Activated CD8-positive, alpha-beta memory T cell treated with anti-CD3 and anti-CD28 coated beads, Interleukin-2, amount 50 U/mL, for 4 hours (primary cell): ENCODE data around the gene TMEM214.

ENCODE experiments used
- DNase-seq: peaks from one replicate; pipeline ENCODE4 v3.0.0-alpha.2; 2020

The TMEM214 gene

DNA sequence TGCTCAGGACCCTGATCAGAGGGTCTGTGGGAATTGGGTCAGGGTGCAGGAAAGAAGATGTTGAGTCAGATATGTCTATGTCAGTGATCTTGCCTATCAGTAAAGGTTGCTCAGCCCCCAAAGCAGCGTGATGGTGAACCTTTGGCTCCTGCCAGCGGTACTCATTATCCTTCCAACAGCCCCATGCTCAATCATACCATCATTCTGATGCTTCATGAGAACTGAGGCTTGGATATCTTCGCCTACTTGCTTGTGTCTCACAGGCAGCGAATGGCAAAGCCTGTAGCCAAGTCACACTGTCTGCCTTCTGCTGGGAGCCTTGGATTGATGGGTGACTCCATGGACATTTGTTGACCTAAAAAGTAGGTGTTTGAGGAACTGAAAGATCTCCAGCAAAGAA lies 19.0 kb upstream of the TMEM214 start:
- DNase-seq: no peak

DNA sequence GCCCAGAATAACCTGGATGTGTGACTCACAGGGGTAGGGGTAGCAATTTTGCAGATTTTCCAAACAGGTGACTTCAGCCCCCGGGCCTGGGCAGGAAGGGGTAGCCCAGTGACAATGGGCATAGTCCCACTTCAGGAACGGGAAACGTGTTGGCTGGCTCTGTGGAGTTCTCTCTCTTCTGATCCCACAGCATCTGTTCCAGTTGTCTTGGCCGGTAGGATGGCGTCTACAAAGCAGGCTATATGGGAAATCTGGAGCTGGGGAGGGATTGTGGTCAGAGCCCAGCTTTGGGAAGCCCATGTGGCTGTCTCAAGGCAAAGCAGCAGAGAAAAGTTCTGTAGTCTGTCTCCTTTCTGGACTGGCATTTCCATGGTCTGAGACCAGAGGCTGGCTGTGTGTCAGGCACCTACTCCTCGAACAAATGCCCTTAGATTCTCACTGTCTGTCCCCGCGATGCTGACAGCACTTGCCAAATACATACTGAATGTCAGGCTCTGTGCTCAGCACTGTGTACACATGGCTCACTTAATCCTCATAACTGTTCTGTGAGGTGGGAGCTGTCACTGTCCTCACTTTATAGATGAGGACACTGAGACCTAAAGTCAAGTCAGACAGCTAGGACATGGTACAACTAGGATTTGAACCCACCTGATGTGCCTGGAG lies 17.9 kb upstream of the TMEM214 start:
- DNase-seq: no peak

DNA sequence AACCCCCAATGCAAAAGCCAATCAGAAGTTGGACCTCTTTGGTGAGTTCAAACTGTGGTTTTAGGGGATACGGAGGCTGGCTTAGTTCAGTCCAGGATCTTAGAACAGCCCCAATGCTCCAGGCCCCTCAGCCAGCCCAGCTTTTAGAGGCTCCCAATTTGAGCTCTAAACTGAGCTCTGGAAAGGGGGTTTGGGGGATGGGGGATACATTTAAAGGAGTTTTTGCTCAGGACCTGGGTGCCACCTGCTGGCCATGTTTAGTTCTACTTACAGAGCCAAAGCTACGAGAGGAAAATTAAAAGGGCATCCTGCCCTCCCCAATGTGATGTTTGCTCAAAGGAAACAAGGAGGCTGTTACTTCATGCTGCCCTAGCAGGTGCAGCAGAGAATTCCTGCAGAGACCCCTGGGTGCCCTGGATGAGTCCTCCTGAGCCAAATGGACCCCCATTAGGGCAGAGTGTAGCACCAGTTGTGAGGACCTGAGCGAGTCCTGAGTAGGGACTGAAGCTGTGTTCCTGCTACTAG lies 15.9 kb upstream of the TMEM214 start:
- peak; percentile 46 for DNase-seq

DNA sequence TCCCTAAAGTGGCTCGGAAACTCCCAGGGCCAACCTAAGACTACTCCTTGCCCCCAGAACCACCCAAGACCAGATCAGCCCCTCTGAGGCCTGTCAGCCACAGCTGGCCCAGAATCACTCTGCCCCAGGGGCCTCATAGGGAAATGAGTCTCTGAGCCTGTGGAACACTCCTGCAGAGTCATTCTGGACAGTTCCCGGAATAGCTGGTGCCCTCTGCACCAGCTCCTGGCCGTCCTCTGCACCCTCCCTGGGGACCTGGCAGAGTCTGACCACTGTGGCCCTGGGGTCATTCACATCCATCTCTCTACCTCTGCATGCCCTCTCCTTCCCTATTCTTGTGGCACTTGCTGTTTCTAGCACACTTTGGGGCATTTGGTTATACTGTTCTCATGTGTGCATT lies 14.6 kb upstream of the TMEM214 start:
- no peak for DNase-seq

DNA sequence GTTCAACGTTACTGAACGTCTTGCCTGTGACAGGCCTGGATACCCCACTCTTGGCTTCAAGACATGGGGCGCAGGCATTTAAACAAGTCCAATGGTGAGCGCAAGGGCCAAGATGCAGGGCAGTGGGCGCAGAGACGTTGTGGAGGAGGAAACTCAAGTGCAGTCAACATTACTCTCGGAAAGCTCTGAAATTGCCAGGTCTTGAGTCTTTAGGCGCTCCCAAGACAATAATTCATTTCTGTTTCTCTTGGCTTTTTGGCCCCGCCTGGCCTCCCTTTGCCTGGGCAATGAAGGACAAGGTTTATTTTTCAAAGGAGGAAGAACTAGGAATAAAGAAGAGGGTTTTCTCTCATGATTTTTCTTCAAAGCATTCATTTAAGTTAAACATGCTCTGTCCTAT lies 13.3 kb upstream of the TMEM214 start:
- no peak for DNase-seq

DNA sequence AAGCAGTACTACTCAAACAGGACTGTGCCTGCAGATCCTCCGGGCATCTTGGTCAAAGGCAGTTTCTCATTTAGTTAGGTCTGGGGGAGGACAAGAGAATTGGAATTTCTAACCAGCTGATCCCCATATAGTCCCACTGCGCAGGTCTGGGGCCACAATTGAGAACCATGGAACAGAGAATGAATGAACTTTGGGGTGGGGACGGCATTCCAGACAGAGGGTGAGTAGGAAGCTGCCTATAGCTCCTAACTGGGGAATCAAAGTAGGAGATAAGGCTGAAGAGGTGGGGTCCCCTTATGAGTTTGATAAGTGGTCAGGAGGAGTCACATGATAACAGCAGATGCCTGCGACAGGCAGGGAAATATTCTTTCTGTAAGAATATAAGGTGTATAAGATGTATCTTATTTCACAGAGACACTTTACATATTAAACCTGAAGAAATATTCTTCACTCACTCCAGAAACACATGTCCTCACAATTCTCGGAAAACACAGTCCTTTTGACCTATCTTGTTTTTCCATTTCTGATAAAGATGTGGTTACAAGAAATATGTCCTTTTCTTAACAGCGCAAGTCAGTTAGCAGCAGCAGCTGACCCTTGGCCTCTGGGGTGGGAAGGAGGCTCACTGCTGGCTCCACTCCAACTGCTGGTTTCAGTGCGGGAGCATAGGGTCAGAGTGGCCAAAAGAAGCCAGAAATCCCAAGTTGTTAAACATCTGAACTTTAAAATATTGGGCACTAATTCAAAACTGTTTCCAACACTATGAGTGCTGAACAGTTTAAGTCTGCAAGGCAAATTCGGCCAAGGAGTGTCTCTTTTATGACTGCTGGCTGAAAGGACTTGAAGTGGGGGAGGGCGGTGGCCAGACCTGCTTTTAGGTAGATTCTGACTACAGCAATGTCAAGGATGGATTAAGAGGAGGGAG lies 12.6 kb upstream of the TMEM214 start:
- DNase-seq: no peak

DNA sequence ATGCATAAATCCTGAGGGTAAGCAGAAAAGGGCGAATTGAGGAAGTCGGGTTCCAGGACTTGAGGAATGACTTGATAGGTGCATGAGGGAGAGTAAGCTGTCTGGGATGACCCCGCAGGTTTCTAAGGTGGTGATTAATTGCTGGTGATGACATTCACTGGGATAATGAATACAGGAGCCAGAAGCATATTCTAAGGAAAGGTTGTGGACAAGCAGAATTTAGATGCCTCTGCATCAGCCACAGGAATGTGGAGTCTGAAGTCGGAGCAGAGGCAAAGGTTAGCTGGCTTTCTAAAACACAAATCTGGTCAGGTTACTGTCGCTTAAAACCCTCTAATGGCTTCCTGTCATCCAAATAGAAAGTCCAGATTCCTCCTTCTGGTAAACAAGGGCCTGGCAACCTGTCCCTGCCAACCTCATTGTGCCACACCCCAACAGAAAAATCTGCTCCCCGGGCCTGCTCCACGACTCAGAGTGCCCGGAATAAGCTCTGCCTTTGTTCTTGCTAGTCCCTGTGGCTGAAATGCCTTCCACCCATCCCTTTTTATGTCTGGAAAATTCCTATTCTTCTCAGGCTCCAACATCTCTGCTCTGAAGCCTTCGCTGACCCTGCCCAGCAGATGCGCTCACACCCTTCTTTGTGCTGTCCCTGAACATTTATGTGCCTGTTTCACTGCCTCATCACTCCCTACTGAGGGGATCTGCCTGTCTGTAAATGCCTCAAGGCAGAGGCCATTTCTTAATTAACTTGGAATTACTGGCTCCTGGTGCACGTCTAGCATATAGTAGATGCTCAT lies 11.3 kb upstream of the TMEM214 start:
- DNase-seq: no peak

DNA sequence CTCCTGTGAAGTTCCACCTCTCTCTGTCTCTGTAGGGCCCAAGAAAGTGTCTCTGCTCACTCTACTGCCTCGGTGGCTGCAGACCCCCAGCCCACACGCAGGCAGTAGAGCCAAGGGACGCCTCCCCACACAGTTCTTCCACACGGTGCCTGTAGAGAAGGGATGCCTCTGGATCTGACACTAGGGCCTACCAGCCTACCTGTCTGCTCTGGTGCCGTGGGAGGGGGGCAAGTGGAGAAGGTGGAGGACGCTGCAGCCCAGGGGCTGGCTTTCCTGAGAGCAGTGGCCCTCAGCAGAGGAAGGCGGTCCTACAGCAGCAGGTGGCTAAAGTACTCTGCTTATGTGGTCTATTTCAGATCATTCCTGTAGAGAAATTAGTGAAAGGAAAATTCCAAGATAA lies 9.0 kb upstream of the TMEM214 start:
- no peak for DNase-seq

DNA sequence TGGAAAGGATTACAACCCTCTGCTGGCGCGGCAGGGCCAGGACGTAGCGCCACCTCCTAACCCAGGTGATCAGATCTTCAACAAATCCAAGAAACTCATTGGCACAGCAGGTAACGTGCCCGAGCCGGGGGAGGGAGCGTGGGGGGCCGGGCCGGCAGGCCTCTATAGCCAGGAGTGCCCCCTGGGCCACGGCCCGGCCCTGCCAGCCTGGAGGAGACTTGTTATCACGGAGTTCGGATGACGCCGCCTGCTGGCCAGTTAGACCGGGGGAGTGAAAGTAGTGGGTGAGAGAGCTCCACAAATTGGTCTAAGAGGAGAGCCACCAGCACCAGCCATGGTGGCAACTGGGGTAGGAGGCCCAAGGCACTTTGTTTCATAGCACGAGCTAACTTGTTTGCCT lies 8.6 kb upstream of the TMEM214 start:
- DNase-seq: no peak

DNA sequence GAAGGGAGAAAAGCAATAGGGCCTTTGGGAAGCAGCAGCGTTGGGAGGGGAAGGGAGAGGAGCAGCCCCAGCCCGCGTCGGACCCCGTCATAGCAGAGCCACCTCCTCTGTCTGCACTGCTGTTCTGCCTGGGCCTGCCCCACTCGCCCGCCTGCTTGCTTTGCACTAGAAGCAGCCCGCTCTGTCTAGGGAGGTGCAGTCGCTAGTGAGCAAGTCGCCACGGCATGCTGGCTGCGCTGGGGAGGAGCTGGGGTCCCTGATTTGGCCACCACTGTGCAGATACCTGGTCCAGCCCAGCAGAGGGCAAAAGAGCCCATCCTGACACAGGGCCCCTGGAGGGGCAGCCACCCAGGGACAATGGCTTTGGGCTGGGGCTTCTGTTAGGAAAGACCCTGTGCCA lies 8.0 kb upstream of the TMEM214 start:
- no peak for DNase-seq

DNA sequence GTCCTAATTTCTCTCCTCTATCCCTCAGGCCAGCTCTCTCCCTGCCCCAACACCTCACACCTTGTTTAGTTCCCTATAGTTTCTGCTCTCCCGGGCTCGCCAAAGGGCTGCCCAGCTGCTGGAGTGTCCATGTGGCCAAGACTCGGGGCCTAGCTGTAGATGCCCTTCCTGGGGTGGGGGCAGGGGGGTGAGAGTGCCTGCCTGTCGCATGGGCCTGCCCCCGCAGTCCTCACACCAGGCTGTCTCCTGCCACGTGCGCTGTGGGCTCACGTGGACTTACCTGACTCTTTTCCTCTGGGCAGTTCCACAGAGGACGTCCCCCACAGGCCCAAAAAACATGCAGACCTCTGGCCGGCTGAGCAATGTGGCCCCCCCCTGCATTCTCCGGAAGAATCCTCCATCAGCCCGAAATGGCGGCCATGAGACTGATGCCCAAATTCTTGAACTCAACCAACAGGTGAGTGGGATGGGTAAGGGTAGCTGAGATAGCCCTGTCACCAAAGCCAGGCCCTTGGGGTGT lies 7.4 kb upstream of the TMEM214 start:
- no peak for DNase-seq

DNA sequence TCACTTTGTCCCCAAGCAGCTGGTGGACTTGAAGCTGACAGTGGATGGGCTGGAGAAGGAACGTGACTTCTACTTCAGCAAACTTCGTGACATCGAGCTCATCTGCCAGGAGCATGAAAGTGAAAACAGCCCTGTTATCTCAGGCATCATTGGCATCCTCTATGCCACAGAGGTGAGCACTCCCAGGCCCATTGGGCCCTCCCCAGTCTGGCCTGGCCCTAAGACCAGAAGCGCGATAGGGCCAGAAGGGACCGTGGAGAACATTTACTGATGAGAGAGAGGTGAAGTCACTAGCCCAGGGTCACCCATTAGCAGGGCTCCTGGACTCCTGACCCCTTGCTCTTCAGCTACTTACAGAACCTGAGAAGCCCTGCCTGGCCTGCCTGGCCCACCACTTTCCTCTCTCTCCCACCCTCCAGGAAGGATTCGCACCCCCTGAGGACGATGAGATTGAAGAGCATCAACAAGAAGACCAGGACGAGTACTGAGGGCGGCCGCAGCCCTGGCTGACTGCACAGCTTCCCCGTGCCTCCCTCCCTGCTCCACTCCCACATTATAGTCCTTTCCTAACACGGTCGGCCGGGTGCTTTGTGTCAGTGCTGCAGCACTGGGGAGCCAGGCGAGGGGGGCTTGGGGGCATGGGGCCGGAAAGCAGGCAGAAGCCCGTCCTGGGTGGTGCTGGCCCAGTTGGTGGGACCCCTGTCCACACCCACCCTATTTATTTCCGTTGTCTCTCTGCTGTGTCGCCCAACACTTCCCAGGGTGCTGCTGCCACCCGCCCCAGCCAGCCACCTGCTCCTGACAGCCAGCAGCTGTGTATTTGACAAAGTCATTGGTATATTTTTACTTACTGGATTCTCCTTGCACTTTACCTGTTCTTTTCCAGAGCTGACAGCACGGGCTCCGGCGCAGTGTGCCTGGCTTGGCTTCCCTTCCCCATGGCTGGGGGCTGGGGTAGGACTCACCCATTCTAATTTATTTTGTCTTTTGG lies 6.6 kb upstream of the TMEM214 start:
- no peak for DNase-seq

DNA sequence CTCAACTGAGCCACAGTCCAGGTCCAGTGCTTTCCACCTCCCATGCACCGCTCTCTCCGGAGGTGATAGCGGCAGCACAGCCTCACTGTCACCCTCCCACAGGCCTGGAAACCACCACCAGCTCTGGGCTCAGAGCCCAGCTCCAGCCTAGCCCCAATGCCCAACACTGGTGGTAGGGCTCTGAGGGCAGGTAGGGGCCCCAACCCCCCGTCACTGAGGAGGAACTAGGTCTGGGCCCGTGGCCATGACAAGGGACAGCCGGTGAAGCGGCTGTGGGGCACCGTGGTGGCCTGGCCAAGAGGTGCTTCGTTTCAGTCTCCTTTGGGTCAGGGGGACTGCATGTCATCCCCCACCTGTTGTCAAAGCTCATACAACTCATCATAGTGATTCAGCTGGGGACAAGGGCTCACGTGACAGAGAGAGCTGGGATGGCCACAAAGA lies 5.5 kb upstream of the TMEM214 start:
- no peak for DNase-seq

DNA sequence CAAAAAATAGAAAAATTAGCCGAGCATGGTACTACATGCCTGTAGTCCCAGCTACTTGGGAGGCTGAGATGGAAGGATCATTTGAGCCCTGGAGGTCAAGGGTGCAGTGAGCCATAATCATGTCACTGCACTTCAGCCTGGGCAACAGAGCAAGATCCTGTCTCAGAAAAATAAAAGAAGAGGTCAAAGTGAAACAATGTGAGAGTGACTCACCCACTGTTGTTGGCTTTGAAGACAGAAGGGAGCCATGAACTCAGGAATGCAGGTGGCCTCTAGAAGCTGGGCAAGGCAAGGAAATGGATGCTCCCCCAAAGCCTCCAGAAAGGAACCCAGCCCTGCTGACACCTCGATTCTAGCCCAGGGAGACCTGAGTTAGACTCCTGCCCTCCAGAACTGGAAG lies 3.7 kb upstream of the TMEM214 start:
- DNase-seq: no peak

DNA sequence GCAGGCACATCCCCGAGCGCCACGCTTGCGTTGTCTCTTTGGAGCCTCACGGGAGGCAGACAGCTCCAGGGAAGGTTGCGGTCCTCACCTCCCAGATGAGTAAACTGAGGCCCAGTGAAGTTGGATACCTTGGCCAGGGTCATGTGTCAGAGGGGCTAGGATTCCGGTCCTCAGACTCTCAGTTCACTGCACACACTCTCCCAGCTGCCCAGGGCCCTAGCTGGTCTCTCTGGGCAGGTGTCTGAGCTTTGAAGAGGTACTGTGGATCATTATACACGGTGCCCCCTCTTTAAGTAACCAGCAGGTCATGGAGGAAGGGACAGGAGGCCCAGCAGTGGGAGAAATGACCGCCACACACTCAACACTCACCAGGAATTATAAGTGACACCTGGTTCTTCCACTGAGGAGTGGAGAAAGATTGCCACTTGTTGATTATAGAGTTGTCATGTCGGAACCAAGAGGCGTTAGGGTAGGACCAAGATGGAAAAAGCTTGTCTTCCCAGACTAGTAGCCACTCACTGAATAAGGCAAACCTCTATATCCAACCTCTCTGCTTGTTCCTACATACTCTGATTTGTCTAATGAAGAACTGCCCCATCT lies 588 bp downstream of the TMEM214 start:
- DNase-seq: no peak

DNA sequence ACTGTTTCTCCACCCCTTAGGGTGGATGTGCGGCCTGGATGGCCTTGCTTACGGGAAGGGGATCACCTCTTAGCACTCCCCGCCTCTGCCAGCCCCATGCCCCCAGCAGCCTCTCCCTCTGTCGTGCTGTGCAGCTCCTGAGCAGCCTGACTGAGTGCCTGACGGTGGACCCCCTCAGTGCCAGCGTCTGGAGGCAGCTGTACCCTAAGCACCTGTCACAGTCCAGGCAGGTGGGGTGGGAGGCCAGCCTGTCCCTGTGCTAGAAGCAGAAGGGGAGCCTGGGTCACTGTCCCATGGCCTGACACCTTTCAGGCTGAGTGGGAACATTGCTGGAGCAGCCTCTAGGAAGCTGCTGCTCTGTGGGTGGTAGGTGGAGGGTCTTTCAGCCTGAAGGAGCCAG lies 5.2 kb downstream of the TMEM214 start:
- DNase-seq: no peak

DNA sequence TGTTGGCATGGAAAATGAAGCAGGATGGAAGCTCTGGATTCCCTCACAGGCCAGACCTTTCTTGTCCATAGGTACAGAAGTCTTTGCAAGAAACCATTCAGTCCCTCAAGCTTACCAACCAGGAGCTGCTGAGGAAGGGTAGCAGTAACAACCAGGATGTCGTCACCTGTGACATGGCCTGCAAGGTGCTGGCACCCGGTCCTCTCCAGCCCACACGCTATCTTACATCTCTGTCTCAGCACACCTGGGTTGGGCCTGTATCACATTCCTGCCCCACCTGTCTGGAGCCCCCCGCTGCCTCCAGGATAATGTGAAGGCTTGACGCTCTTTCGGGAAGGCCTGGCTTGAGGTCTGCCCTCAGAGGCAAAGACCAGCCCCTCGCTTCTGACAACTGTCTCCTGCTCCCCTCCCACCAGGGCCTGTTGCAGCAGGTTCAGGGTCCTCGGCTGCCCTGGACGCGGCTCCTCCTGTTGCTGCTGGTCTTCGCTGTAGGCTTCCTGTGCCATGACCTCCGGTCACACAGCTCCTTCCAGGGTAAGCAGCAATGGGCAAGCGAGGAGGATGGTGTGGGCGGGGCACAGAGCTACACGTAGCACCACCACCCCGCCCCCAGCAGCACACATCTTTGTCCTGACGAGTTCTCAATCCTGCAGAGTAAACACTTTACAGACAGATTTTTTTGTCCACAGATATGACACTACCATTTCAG lies 6.0 kb downstream of the TMEM214 start:
- no peak for DNase-seq

DNA sequence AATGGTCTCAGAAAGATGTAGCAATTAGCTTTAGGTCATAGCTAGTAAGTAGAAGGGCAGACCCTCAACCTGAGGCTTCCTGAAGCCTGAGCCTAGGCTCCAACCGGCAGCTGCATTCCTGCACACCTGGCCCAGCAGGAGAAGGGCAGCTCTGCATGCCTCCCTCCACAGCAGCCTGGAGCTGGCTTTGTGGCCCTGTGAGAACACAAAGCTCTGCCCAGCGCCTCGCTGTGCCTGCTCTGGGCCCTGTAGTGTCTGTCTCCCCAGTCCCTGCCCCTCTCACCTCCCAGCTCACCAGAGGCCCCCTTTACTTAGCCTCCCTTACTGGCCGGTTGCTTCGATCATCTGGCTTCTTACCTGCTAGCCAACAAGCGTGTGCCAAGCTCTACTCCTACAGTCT lies 6.7 kb downstream of the TMEM214 start:
- no peak for DNase-seq

DNA sequence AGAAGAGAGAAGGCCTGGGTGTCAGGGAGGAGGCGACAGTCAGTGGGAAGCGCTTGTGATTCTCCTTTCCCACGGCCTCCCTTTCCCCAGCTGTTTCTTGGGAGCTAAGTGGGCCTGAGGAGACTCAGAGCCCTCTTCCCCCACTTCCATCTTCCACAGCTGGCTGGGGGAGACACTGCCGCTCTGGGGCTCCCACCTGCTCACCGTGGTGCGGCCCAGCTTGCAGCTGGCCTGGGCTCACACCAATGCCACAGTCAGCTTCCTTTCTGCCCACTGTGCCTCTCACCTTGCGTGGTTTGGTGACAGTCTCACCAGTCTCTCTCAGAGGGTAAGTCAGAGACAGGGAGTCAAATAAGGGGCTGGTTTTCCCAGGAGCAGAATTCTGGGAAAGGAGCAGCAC lies 7.1 kb downstream of the TMEM214 start:
- DNase-seq: no peak

DNA sequence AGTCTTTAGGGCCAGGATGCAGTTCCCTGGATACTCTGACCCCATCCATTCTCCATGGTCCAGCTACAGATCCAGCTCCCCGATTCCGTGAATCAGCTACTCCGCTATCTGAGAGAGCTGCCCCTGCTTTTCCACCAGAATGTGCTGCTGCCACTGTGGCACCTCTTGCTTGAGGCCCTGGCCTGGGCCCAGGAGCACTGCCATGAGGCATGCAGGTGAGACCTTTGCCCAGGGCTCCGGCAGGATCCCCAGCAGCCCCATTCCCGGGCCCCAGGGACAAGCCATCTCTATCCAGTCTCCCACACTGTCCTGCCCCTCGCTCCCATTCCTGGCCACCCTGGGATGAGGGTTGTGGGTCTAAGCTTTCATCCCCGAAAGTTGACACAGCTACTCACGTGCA lies 7.5 kb downstream of the TMEM214 start:
- DNase-seq: no peak

DNA sequence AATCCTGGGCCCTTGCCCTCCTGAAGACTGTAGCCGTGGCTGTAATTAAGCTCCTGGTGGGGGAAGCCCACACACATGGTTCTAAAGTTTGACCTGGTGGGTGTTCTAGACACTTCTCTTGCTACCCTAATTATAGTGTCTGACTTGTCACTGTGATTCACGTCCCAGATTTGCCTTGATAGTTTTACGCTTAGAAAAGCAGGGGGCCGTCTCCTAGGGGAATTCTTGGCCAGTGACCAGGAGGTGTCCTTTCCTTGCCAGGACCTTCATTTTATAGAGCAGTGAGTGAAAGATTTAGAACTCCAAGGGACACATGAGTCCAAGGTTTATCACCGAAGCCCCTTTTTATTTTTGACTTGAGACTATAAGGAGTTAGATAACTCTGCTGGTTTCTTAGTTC lies 9.0 kb downstream of the TMEM214 start:
- no peak for DNase-seq
